Peyer's patch (tissue), 4 donors: ENCODE data around the gene ZNF581. TPM values are rescaled to one million over a fixed set of nuclear protein-coding genes. Genes with fewer than 3 reads are reported as not detected.

Source experiments
- DNase-seq, 3 donors: peaks; one replicate each; pipeline ENCODE4 v3.0.0-alpha.2; 2017 to 2019
- H3K27ac ChIP-seq, 4 donors: fragments of 200-600 bp; sonication (generic); one replicate each; pipeline ENCODE4 v1.5.1; 2016 to 2019
- H3K27me3 ChIP-seq, 2 donors: fragments of 200-600 bp; sonication (generic); one replicate each; pipeline ENCODE4 v1.5.1; 2019
- H3K36me3 ChIP-seq, 3 donors: fragments of 200-600 bp; sonication (generic); one replicate each; pipeline ENCODE4 v1.5.1; 2016 to 2019
- H3K4me1 ChIP-seq, 4 donors: fragments of 200-600 bp; sonication (generic); one replicate each; pipeline ENCODE4 v1.5.1; 2016 to 2019
- H3K4me3 ChIP-seq, 4 donors: fragments of 200-600 bp; sonication (generic); 1 replicate in 3 of 4; 2 replicates in 1 of 4; pipeline ENCODE4 v1.5.1; 2016 to 2019; ENCODE audit warnings: mild to moderate bottlenecking in 1 of 4
- H3K9me3 ChIP-seq, 4 donors: fragments of 200-600 bp; sonication (generic); one replicate each; pipeline ENCODE4 v1.5.1; 2016 to 2019; ENCODE audit warnings: mild to moderate bottlenecking in 1 of 4
- POLR2A ChIP-seq, 2 donors: fragments of 450-650 bp; IDR thresholded peaks; one replicate each; pipeline ENCODE4 v1.5.1; 2017; ENCODE audit warnings: antibody characterized with exemption in 2 of 2, mild to moderate bottlenecking in 2 of 2, moderate library complexity in 2 of 2
- total RNA-seq, 4 donors: library from RNA; depleted of rRNA; stranded (reverse); fragments of >200 nt; gene quantifications; one replicate each; pipeline ENCODE4 v1.1.0, GENCODE V29; 2016
- TF ChIP-seq, protein P1 (sequence below), 6 experiments: fragments of 450-650 bp in 4 of 6; fragments of 200-600 bp in 2 of 6; sonication (generic) in 1 of 6; IDR thresholded peaks; one replicate each; pipeline ENCODE4 v1.5.1; 2017 to 2019; ENCODE audit warnings: antibody characterized with exemption in 6 of 6, mild to moderate bottlenecking in 3 of 6, moderate library complexity in 1 of 6

The ZNF581 gene
- total RNA-seq, 4 donors from 2014 or later: 7.7 to 28.9 (median 14.1) TPM

DNA sequence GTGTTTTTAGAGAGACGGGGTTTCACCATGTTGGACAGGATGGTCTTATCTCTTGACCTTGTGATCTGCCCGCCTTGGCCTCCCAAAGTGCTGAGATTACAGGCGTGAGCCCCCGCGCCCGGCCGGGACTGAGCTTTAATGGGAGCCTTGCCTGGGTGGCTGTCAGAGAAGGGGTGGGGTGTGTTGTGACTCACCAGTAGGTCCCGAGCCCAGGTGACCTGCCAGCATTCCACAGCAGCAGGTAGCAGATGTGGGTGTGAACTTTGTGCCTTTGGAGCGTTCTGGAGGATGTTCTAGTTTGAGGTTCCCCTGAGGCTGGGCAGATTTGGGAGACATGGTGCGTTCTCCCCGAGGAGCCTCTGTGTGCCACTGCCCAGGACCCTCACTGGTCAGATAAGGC lies 24.5 kb downstream of the ZNF581 start:
- no peaks in the 10 kb centered on the region for H3K9me3 ChIP-seq
- peaks cover 0 to 97% (median 4%) of the 10 kb centered on the region in 3 donors for H3K36me3 ChIP-seq
- H3K27me3 ChIP-seq: no peaks in the 10 kb centered on the region
- TF ChIP-seq, protein P1, sequence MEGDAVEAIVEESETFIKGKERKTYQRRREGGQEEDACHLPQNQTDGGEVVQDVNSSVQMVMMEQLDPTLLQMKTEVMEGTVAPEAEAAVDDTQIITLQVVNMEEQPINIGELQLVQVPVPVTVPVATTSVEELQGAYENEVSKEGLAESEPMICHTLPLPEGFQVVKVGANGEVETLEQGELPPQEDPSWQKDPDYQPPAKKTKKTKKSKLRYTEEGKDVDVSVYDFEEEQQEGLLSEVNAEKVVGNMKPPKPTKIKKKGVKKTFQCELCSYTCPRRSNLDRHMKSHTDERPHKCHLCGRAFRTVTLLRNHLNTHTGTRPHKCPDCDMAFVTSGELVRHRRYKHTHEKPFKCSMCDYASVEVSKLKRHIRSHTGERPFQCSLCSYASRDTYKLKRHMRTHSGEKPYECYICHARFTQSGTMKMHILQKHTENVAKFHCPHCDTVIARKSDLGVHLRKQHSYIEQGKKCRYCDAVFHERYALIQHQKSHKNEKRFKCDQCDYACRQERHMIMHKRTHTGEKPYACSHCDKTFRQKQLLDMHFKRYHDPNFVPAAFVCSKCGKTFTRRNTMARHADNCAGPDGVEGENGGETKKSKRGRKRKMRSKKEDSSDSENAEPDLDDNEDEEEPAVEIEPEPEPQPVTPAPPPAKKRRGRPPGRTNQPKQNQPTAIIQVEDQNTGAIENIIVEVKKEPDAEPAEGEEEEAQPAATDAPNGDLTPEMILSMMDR (IDR thresholded peaks at IDR 0.05): no peak
- TF ChIP-seq POLR2A (IDR thresholded peaks at IDR 0.05): peak in 1 of 2 donors; percentile 12
- H3K4me1 ChIP-seq: peaks cover 0 to 37% (median 0%) of the 10 kb centered on the region in 4 donors
- peak in 2 of 3 donors; percentile 79 to 85 for DNase-seq
- H3K4me3 ChIP-seq: no peak overlapping the region
- peak overlapping the region in 2 of 4 donors; percentile 60 to 67 for H3K27ac ChIP-seq

DNA sequence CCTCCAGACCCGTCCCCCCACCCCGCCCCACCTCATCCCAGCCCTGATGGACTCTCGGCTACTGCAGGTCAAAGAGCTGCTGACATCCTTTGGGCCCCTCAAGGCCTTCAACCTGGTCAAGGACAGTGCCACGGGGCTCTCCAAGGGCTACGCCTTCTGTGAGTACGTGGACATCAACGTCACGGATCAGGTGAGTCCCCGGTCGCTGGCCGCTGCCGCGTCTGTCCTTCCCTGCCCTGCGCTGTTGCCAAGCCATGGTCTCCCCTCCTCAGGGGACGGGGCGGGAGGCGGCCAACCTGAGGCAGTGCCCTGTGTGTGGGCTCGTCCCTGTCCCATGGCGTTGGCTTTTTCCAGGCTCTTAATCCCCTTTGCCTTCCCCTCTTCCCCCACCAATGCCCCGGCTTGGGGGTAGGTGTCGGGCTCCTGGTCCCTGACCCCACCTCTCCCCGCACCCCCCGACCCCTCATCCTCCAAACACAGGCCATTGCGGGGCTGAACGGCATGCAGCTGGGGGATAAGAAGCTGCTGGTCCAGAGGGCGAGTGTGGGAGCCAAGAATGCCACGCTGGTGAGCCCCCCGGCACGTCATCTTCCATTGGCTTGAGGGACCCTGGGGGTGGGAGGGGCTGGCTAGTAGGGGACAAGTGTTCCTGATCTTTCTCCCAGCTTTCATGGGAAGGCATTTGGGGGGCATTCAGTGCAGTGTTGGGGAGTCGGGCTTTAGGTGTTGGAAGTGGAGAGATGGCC lies 25.3 kb downstream of the ZNF581 start:
- TF ChIP-seq, protein P1 (IDR thresholded peaks at IDR 0.05): no peak
- no peak for TF ChIP-seq POLR2A (IDR thresholded peaks at IDR 0.05)
- no peak for DNase-seq
- H3K9me3 ChIP-seq: no peaks in the 10 kb centered on the region
- H3K27me3 ChIP-seq: no peaks in the 10 kb centered on the region
- H3K27ac ChIP-seq: peak overlapping the region in 2 of 4 donors; percentile 60 to 67
- H3K4me3 ChIP-seq: no peak overlapping the region
- peaks cover 0 to 95% (median under 1%) of the 10 kb centered on the region in 3 donors for H3K36me3 ChIP-seq
- peaks cover 0 to 42% (median 0%) of the 10 kb centered on the region in 4 donors for H3K4me1 ChIP-seq

DNA sequence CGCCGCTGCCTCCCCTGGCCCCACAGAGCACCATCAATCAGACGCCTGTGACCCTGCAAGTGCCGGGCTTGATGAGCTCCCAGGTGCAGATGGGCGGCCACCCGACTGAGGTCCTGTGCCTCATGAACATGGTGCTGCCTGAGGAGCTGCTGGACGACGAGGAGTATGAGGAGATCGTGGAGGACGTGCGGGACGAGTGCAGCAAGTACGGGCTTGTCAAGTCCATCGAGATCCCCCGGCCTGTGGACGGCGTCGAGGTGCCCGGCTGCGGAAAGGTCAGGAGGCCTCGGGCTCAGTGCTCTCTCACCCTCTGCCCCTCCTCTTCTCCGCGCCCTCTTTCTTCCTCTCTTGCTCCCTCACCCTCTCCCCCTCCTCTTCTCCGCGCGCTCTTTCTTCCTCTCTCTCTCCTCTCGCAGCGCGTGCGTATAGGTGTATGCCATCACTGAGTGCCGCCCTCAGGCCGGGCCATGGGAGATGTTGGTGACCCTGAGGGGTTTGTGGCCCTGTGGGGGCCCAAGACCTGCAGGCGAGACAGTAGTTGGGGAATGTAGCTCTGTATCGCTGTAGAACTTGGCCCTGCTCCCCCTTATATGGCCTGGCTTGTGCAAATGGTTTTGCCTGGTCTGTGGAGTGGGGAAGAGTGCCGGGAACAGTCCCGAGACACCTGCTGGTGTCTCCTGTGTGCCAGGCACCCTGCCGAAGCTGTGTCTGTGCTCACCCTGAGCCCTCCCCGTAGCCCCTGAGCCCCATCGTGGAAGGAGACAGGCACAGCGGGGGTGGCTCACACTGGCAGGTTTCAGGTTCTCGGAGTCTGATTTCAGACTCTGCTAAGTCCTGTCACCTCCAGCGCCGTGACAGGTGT lies 26.2 kb downstream of the ZNF581 start:
- Histone ChIP-seq H3K4me3 (no peak overlapping the region), H3K27ac (no peak overlapping the region), H3K27me3 (no peaks in the 10 kb centered on the region), H3K36me3 (peaks cover 0 to 87% (median 0%) of the 10 kb centered on the region in 3 donors), H3K4me1 (peaks cover 0 to 50% (median 2%) of the 10 kb centered on the region in 4 donors), H3K9me3 (no peaks in the 10 kb centered on the region)
- TF ChIP-seq POLR2A (IDR thresholded peaks at IDR 0.05): no peak
- TF ChIP-seq, protein P1 (IDR thresholded peaks at IDR 0.05): no peak
- no peak for DNase-seq

DNA sequence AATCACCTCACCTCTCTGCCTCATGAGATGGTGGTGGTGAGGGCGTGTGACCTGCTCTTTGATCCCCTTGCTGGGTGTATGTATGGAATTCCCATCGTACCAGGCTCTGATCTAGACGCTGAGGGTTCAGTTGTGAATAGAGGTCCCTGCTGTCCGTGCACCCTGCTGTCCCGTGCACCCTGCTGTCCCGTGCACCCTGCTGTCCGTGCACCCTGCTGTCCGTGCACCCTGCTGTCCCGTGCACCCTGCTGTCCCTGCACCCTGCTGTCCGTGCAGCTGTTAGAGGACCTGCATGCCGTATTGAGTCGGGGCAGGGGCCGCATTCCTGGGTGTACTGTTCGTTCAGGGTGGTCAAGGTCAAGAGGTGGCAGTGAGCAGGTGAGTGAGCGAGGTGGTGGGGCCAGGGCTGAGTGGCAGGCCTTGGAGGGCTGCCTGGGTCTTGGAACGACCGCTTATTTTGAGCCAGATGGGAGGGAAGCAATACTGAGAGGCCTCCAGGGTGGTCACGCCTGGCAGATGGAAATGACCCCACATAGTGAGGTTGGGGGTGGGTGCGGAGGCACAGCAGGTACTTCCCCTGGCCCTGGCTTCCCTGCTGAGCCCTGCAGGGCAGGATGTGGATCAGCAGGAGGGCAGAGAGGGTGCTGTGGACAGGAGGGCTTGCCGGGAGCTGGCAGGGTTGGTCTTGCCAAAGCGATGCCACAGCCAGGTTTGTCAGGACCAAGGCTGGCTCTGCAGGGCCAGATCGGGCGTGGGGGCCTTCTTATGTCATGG lies 27.0 kb downstream of the ZNF581 start:
- DNase-seq: peak in 1 of 3 donors; percentile 68
- Histone ChIP-seq H3K27ac (no peak overlapping the region), H3K27me3 (no peaks in the 10 kb centered on the region), H3K36me3 (peaks cover 0 to 81% (median 0%) of the 10 kb centered on the region in 3 donors), H3K4me3 (no peak overlapping the region), H3K9me3 (no peaks in the 10 kb centered on the region), H3K4me1 (peaks cover 0 to 51% (median 2%) of the 10 kb centered on the region in 4 donors)
- no peak for TF ChIP-seq POLR2A (IDR thresholded peaks at IDR 0.05)
- TF ChIP-seq, protein P1 (IDR thresholded peaks at IDR 0.05): no peak

DNA sequence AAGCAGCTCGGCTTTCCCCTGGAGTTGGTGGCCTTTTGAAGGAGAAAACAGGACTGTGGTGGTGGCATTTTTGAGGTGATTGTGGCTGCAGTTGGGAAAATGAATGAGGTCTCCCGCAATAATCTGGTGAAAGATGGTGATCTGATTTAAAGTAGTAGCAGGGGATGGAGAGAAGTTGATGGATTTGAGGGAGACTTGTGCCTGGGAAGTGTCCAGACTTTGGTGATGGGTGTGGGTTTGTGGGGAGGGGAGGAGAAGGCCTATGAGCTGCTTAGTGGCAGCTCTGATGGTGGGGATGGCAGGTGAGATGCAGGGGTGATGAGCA lies 27.6 kb downstream of the ZNF581 start:
- peaks cover 0 to 54% (median 4%) of the 10 kb centered on the region in 4 donors for H3K4me1 ChIP-seq
- no peak overlapping the region for H3K4me3 ChIP-seq
- H3K27me3 ChIP-seq: no peaks in the 10 kb centered on the region
- no peak for TF ChIP-seq POLR2A (IDR thresholded peaks at IDR 0.05)
- TF ChIP-seq, protein P1 (IDR thresholded peaks at IDR 0.05): no peak
- DNase-seq: no peak
- H3K36me3 ChIP-seq: peaks cover 0 to 75% (median 0%) of the 10 kb centered on the region in 3 donors
- no peak overlapping the region for H3K27ac ChIP-seq
- H3K9me3 ChIP-seq: no peaks in the 10 kb centered on the region
